Embryonic facial prominence (tissue), 1 donor: Measurements from ENCODE around the gene NLRC3.

Experiments used
- DNase-seq: peaks from one replicate; pipeline ENCODE4 v3.0.0-alpha.2; 2016; ENCODE audit errors: extremely low spot score

The NLRC3 gene

DNA sequence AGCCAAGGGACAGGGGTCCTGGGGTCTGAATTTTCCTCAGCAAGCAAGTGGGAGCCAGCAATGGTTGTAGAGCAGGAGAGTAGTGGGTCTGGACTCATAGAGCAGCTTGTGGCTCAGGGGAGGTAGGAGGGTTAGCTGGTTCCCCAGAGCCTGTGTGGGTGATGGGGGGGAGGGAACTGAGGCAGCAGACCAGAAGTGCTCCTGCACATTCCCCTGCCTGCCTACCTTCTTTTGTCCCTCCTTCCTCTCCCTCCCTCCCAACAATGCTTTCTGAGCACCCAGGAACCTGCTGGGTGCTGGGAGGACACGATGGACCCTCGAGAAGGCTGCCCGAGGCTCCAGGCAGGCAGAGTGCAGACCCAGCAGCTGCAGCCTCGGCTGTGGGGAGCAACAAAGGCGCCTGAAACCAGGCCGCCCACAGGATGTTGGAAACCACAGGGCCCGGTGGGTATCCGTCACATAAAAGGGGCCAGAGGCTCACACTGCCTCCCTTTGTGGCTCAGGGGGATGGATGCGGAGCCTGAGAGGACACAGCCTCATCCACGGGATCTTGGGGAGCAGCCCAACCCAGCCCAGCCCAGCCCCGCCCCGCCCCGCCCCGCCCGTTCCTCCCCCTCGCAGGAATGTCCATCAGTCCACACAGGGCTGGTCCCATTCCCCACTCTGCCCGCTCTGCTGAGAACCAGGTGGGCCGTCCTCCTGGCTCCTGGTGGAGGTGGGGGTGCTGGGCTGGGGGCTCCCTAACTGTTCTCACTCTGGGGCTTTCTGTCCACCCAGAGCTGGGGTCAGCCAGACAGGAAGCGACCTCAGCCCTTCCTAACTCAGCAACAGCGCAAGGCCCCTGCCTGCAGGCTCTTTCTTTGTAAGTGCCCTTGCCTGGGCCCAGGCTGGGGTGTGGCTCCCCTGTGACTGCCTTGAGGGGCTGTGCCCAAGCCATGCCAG, 1.7 kb upstream of the NLRC3 start:
- DNase-seq, result no peak

DNA sequence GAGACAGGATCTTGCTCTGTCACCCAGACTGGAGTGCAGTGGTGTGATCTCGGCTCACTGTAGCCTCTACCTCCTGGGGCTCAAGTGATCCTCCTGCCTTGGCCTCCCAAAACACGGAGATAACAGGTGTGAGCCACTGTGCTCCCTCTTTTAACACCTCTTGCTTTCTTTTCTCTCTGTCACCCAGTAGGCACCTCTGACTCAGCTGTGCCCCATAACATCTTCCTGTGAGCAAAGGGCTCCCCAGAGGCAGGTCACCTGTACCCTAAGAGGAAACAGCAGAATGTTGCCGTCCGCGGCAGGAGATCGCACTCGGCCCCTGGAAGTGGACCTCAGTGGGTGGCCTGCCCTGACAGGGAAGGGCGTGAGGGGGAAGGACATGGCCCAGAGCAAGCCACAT, 918 bp upstream of the NLRC3 start:
- no peak for DNase-seq

DNA sequence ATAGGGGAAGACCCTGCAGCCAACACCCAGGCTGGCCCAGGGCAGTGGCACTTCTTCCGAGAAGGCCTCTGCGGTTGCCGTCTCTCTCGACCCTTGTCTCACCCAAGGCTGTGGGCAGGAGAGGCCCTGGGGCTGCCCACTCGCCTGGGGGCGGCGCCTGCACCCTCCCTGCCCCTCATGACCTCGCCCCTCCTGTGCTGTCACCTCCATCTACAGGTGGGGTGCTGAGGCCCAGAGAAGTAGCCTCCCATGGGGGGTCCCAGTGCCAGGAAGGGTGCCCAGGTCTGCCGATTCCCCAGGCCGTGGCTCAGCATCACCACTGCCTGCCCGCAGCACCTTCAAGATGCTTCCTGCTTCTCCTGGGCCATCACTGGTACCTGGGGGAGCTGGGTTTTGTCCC, 992 bp downstream of the NLRC3 start:
- DNase-seq, result no peak

DNA sequence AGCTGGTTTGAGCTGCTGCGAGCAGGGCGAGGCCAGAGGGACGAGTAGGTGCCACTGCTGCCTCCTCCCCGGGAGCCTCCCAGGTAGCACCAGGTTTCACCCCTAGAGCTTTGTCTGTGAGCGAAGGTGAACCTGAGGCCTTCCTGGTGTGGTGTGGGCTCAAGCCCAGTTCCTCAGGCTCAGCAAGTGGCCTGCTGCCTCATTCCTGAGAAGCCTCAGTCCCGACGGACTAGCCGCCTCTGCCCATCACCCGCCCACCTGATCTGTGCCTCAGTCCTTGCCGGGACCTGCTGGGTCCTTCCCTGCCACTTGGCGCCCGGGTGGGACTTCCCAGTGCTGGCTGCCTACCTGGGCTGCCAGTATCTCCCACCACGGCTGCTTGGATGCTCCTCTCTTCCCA, 1.7 kb downstream of the NLRC3 start:
- no peak for DNase-seq

DNA sequence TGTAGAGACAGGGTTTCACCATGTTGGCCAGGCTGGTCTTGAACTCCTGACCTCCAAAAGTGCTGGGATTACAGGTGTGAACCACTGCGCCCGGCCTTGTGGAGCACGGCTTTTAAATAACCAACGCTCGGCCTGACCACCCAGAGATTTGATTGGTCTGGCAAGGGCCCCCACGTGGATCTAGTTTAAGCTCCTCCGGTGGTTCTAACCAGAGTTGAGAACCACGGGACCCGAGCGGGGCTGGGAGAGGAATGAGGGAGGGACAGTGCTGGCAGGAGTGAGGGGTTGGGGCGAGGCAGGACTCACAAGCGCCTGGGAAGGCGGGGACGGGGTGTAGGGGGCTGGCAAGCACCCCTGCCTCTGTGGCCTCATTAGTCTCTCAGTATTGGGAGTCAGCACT, 3.0 kb downstream of the NLRC3 start:
- no peak for DNase-seq

DNA sequence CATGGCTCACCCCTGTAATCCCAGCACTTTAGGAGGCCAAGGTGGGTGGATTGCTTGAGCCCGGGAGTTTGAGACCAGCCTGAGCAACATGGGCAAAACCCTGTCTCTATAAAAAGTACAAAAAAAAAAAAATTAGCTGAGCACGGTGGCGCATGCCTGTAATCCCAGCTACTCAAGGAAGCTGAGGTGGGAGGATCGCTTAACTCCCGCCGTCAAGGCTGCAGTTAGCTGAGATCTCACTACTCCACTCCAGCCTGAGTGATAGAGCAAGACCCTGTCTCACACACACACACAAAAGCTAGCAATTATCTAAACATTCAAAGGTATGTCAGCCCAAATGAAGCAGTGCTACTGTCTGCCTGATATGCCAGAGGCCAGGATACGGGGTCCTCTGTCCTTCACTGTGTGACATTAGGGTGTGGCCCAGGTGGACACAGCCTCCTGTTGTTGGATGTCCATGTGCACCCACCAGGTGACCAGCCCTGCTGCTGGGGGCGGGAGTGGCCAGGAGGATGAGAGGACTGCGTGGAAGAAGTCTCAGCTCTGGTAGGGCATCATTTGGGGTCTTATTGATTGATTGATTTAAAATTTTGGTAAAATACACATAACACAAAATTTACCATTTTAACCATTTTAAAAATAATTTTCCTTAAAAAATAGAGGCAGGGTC, 3.9 kb downstream of the NLRC3 start:
- DNase-seq, result no peak

DNA sequence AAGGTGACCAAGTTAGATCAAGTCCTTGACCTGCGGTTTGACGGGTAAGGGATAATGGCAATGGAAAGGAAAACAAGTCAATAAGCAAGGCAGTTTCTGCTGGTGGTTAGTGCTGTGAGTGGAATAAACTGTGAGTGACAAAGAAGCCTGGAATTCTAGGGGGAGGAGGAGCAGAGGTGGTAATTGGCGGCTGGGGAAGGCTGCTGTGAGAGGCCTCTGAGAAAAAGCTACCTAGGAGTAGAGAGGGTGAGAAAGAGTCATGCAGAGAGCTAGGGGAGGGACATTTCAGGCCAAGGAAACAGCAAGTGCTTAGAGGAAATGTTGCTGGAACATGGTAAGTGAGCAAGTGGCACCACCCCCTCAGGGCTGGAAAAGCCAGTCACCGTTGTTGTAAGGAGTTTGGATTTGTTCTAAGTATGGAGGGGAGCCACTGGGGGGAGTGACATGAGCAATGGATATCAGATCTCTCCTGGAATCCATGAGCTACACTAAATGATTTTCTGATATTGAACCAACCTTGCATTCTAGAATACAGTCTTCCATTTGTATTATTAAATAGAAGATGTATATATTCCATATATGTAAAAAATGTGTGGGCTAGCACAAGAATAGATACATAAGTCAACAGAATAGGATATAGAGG, 6.7 kb downstream of the NLRC3 start:
- no peak for DNase-seq

DNA sequence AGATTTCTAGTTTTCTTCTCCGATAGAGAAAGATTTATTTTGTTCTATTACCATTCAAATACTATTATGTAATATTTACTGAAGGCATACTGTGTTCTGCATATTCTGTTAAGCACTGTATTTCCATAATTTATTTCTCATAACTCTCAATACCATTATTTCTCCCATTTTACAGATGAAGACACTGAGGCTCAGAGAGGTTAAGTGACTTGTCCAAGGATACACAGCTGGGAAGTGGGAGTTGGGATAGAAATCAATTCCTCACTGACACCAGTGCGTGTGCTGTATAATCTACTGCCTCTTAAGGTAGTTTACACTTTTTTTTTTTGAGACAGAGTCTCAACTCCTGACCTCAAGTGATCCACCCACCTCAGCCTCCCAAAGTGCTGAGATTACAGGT, 7.4 kb downstream of the NLRC3 start:
- DNase-seq, result no peak

DNA sequence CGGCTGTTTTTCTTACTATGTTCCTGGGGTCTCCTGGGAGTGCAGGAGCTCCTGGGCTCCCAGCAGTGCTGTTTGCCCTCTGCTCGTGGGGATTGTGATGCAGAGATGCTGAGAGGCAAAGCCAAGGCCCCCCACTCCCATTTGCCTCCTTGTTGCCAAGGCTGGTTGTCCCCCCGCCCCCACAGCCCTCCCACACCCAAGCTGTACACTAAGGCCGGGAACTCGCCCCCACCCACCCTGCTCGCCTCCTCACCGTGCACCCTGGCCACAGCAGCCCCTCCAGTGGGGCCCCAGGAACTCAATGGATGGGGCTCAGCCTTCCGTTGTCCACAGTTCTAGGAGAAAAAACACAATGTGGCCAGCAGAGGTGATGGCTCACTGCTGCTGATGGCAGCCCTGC, 10.2 kb downstream of the NLRC3 start:
- DNase-seq, result no peak

DNA sequence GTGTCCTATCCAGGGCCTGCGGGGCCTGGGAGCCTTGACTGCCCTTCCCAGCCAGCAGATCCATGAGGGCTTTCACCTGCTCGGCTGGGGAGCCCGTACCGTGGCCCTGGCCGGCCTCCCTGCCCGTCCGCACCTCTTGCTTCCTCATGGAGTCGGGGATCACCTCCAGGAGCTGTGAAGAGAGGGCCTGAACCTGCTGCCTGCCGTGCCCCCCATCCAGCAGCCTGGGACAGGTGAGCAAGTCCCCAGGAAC, 12.4 kb downstream of the NLRC3 start:
- DNase-seq, result no peak

DNA sequence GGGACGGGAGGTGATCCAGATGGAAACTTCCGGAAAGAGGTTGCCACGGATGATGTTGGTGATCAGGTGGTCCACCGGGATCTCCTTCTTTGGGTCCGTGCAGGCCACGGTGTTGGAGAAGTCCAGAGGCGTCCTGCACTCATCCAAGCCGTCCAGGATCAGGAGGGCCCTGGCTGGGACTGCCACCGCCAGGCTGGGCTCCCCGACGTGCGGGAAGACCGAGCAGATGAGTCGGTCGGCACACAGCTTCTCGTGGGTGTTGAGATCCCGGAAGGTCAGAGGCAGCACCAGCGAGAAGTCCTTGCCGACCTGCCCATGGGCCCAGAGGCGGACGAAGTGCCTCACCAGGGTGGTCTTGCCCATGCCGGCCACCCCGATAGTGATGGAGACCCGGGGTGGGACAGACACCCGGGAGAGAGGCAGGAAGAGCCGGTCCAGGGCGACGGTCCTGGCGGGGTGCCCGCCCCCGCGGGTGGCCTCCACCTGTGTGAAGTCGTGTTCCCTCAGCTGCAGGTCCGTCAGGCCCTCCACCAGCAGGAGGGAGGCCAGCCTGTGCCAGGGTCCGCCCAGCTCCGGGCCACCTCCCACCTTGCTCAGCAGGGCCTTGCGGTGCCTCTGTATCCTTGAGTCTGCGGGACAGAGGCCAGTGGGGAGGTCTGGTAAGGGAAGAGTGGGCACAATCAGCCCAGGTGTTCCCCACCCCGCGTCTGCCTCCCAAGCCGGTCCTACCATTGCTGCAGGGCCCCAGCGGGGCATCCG, 12.9 kb downstream of the NLRC3 start:
- DNase-seq, result no peak

DNA sequence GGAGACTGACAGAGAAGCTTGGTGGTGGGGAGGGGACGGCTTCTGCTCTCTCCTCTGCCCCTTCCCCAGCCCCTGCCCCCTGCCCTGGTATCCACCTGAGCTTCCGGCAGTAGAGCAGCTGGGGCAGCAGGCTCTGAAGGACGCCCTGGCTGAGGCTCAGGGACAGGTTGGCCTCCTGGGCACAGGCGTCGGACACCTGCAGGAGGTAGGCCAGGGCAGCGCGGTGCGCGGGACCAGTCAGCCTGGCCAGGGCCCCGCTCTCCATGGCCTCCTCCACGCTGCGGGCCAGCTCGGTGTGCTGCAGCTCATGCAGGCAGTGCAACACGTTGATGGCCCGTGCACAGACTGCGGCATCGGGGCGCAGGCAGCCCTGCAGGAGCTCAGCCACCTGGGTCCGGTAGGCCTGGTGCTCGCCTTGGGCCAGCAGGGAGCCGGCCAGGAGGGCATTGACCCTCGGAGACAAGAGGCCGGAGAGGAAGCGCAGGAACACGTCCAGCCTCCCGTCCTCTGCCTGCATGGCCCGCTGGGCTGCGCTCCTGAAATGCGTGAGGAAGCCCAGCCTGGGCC, 14.2 kb downstream of the NLRC3 start:
- no peak for DNase-seq

DNA sequence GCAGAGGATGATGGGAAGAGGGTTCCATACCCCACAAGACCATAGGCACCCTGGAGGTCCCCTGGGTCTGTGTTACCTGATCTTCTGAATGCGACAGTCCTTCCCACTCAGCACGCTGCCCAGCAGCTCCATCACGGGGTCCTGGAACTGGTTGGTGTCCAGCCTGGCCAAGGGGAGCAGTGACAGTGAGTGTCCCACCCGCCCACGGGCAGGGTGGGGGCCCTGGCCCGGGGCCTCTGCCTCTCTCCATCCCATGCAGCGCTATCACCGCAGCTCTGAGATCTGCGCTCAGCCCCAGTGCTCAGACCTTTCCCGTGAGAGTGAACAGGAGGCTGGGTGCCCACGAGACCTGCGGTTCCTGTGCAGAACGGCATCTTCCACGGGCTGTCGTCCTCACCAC, 15.6 kb downstream of the NLRC3 start:
- no peak for DNase-seq

DNA sequence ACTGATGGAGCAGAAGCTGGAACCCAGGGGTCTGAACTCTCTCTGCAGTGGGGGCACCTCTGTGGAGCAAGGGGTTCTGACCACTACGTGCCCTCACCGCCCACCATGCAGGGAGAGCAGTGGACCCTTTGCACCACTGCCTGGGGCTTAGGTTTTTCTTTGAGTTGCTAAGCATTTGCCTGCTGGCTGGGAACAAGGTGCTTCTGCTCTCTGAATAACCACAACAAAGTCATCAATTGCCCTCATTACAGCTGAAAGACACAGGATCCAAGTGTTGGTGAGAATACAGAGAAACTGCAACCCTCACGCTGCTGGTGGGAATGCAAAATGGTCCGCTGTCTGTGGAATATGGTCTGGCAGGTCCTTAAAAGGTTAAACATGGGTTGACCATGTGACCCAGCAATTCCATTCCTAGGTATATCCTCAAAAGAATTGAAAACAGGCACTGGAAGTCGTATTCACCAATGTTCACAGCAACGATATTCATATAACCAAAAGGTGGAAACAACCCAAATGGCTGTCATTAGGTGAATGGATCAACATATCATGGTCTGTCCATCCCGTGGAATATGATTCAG, 22.8 kb downstream of the NLRC3 start:
- no peak for DNase-seq

DNA sequence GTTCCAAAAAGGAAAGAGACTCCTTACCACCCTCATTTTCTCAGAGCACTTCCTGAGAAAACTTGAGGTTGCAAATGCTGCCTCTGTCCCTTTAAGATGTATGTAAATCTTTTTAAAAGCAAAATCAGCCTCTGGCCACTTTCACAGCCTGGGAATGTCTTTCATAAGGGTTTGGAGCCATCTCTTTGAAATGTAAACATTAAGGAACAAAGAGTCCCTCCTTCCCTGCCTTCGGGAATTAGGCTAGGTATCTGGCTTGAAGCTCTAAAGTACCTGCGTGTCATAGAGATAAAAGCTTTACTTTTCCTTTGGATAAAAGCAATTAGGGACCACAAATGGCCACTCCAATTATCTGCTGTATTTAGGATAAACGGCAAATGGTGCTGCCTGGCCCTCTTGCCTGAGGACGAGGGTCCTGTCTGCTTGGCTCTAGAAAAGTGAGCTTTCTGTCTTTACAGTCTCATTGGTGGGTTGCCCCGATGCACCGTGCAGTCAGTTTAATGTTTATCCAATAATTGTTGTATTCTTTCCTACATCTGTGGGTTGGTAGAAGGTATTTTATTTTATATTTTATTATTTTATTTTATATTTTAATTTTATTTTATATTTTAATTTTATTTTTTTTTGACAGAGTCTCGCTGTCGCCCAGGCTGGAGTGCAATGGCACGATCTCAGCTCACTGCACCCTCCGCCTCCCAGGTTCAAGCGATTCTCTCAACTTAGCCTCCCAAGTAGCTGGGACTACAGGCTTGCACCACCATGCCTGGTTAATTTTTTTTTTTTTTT, 23.9 kb downstream of the NLRC3 start:
- DNase-seq, result no peak

DNA sequence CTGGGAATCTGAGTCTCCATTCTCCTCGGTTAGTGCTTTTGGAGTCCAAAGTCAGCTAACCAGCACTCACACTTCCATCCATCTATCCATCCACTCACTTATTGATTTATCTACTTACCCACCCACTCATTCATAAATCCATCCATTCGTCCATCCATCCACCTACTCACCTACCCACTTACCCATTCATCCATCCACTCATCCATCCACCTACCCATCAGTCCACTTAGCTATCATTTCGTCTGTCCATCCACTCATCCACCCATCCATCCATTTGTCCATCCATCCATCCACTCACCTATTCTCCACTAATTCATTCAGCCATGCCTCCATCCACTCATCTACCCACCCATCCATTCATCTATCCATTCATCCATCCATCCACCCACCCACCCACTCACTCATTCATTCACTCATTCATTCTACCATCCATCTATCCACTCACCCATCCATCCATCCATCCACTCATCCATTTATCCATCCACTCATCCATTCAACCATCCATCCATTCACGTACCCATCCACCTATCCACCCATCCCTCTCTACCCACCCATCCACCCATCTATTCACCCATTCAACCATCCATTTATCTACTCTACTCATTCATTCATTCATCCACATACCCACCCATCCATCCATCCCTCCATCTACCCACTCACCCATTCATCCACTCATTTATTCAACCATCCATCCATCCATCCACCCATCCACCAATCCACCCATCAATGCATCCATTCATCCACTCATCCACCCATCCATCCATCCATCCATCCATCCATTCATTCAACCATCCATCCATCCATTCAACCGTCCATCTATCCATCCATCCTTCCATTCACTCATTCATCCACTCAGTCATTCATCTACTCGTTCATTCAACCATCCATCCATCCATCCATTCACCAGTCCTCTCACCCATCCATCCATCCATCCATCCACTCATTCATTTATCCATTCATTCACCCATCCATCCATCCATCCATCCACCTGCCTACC, 26.1 kb downstream of the NLRC3 start:
- DNase-seq, result no peak

DNA sequence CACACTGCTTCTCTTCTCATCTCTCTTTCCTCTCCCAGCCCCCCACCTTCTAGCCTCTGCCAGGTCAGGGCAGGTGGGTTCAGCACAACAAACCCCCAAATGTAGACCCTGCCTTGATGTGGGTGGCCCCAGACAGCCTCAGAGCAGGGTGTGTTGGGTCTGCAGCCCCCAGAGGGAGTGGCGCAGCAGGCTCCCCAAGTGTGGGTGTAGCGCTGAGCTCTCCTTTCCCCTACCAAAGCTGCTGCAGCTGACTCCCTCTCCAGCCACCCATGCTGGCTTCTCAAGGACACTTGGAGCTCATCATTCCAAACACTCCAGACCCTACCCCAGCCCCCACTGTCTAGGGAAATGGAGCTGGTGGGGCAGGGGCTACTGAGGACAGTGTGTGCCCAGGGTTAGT, 27.3 kb downstream of the NLRC3 start:
- DNase-seq, result no peak

DNA sequence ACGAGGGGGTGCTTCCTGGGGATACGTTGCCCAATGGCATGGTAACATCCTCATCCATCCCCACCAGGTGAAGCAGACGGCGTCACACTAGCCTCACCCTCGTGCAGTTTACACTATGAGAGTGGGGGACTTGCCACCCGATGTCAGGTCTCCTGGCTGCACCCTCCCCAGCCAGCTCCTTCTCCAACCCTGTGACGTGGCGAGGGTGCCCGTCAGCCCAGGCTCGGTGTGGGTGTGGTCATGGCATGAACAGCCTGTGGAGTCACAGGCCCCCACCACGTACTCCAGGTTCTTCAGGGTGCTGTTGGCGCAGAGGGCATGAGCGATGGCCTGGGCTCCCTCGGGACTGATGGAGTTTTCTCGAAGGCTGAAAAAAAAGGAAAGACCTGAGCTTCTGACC, 28.3 kb downstream of the NLRC3 start:
- DNase-seq, result no peak

DNA sequence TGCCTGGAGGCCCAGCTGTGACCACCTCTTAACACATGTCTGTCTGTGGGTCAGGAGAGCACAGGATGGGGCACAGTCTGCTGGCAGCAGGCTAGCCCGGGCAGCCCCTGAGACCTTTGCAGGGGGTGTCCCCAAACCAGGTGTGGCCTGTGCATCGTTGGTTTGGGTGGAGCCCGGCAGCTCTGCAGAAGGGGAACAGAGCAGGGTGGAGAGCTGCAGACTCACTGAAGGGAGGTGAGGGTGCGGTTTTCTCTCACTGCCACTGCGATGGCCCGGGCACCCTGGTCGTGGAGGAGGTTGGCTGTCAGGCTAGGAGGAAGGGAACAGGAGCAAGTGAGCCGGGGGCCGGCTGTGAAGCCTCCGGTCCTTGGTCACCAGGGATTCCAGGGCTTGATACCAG, 28.8 kb downstream of the NLRC3 start:
- DNase-seq, result no peak
